GM10248 (cell line): ENCODE results near the gene RALGPS1.

Experiments
- CTCF ChIA-PET: fragments of 300-600 bp; sonication (Branson Sonifier 250); formaldehyde crosslinking; extraction: SDS; loops from one replicate; lab custom pipeline; 2021; ENCODE audit warnings: antibody characterized with exemption; lab: Yijun Ruan, JAX
- POLR2A ChIA-PET: fragments of 350-650 bp; sonication (Branson Sonifier 250); formaldehyde crosslinking; extraction: SDS; loops from one replicate; lab custom pipeline; 2020; ENCODE audit warnings: antibody characterized with exemption; lab: Yijun Ruan, JAX
- DNase-seq: peaks from one replicate; pipeline ENCODE4 v3.0.0; 2012; ENCODE audit errors: extremely low spot score
- TF ChIP-seq, protein P1 (sequence below): IDR thresholded peaks from 2 replicates; pipeline ENCODE4 v1.5.1; 2012; ENCODE audit warnings: mild to moderate bottlenecking, low read depth; ENCODE audit errors: extremely low read depth, missing control alignments, control extremely low read depth

The RALGPS1 gene

DNA sequence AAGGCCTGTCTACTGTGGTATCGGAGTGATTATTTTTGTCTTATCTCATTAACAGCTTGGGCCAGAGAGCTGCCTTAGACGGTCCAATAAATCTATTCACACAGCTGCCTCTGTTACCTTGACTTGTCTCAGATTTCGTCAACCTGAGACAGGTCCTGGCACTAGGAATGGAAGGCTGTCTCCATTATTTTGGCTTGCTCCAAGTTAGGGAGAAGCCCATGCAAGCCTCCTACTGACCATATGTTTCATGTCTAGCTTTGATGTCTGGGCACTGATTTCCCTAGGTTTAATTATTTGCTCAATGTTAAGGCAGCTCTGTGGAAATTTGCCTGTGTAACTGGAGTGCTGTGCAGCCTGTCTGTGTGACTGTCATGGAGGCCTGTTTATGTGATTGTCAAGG, 12.4 kb upstream of the RALGPS1 start:
- TF ChIP-seq, protein P1, sequence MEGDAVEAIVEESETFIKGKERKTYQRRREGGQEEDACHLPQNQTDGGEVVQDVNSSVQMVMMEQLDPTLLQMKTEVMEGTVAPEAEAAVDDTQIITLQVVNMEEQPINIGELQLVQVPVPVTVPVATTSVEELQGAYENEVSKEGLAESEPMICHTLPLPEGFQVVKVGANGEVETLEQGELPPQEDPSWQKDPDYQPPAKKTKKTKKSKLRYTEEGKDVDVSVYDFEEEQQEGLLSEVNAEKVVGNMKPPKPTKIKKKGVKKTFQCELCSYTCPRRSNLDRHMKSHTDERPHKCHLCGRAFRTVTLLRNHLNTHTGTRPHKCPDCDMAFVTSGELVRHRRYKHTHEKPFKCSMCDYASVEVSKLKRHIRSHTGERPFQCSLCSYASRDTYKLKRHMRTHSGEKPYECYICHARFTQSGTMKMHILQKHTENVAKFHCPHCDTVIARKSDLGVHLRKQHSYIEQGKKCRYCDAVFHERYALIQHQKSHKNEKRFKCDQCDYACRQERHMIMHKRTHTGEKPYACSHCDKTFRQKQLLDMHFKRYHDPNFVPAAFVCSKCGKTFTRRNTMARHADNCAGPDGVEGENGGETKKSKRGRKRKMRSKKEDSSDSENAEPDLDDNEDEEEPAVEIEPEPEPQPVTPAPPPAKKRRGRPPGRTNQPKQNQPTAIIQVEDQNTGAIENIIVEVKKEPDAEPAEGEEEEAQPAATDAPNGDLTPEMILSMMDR: no peak
- ChIA-PET POLR2A (interaction anchor here (0.5 kb wide), 1 partner anchor 1135 kb away, joined by 3 read pairs; no protein-coding TSS in a partner anchor), CTCF (interaction anchor here (1.4 to 2.3 kb wide), 2 partner anchors 9 to 37 kb away, joined by 3 to 6 read pairs; no protein-coding TSS in a partner anchor)

DNA sequence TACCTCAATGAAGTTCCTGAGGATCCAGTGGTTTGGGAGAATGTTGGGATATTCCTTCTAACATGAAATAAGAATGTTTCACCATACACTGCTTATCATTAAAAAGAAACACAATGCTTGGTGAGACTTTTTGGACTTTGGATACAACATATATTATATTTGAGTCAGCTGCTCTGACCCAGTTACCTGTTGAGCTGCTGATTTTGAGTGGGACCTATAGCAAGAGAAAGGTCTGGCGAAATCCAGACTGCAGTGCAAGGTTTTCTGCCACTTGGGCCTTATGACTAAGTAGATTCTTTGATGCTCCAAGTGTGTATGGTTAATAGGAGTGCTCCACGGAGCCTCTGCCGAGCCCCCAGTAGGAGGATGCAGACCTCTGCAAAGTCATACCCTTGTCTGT, 10.0 kb upstream of the RALGPS1 start:
- TF ChIP-seq, protein P1: no peak
- DNase-seq: no peak
- CTCF ChIA-PET: no interaction called here
- POLR2A ChIA-PET: no interaction called here

More for the DNA sequence above, 12.4 kb upstream of the RALGPS1 start:
- no peak for DNase-seq

DNA sequence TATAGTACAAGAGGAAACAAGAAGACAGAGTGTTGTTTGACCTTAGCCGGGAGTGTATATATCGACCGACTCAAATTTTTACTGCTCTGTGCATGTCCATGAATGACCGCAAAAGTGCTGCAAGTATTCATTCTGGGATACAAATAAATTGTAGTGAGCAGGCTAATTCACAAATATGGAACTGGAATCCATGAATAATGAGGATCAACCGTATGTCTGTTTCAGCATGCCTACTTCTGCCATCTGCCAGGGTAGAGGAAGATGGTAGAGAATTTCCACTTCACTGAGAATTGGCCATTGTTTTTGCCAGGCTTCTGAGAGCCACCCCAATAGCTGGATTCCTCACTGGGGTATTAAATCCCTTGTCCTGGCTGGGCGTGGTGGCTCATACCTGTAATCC, 8.5 kb upstream of the RALGPS1 start:
- CTCF ChIA-PET: no interaction called here
- TF ChIP-seq, protein P1: no peak
- no peak for DNase-seq
- POLR2A ChIA-PET: no interaction called here

DNA sequence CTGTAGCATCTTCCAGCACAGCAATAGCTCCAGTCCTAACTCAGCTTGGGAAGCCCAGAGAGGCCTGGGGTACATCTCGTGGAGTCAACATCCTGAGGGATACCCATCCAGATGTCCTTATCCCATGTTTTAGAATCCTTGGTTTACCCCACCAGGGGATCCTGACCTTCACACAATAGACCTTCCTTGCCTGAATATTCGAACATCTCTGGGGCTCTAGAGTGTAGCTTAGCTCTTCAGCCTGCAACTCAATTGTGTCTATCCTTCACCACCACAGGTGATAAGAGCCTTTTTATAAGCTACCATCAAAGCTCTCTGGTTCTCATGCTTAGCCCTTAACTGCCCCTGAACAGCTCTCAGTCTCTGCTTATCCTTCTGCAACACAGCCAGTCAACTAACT, 7.5 kb upstream of the RALGPS1 start:
- ChIA-PET POLR2A (no interaction called here), CTCF (no interaction called here)
- DNase-seq: no peak
- TF ChIP-seq, protein P1: no peak

DNA sequence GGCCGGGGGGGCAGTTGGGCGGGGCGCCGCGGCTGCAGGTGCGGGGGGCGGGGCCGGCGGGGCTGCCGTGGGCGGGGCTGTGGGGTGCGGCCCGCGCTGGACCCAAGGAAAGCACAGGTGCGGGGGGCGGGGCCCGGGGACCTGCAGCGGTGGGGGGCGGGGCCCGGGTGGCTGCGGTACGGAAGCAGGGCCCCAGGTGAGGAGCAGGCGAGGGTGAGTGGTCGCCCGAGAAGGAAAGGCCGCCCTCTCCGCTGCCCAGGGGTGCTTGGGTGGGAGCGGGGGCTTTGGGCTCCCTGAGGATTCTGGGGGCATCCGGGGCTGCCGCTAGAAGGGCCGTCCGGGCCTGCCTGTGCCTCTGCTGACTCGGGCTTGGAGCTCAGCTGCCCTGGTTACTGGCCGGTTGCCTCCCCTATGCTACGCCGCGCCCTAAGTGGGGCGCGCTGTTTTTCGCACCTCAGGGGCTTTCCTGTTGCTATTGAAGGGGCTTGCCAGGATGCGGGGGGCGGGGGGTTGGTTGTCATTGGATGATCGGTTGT, 767 bp downstream of the RALGPS1 start:
- DNase-seq: no peak
- TF ChIP-seq, protein P1: no peak
- ChIA-PET CTCF (interaction anchor here (1.4 kb wide), 1 partner anchor 285 kb away, joined by 3 read pairs; no protein-coding TSS in a partner anchor), POLR2A (interaction anchor here (1.4 kb wide), 1 partner anchor 535 kb away, joined by 4 read pairs; the partner anchor contains the start of genes LRSAM1 and RPL12)

DNA sequence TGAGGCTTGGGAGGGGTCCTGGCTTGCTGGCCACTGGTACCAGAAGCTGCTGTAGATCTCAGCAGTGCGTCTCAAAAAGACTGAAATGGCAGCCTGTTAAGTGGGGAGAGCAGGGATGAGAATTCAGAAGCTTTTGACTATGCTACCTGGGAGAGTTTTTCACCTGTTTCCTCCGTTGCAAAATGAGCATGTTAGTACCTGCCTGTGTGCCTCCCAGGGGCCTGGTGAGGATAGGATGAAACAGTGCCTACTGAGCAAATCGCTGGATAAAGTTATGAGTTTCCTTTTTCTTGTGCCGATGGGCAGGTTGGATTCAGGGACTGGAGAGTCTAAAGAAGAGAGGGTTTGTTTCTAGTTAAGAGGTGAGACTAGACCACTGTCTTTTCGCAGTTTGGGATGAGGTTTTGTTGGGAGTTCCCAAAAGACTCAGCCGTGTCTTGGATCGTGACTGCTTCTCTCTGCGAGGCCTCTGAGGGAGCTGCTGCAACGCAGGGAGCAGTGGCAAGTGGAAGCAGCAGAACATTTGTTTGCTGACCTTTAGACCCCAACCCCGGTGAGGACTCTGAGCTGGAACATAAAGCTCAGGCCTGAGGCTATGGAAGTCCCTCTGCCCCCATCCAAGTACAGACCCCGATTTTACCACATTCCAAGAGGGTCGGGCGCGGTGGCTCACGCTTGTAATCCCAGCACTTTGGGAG, 1.4 kb downstream of the RALGPS1 start:
- CTCF ChIA-PET: interaction anchor here (1.4 kb wide), 1 partner anchor 285 kb away, joined by 3 read pairs; no protein-coding TSS in a partner anchor
- TF ChIP-seq, protein P1: no peak
- POLR2A ChIA-PET: no interaction called here
- no peak for DNase-seq
